Endothelial cell of hepatic sinusoid (primary cell): ENCODE measurements around the gene SLF1.
"Not testable (repeated sequence)": the region's sequence is repeated elsewhere in the genome, so short reads cannot be mapped to it uniquely, and the experiment has no call there.

Experiments used
- in situ Hi-C: cut with HindIII; loops from 2 replicates; pipeline ENCODE4 v1.10.0; 2017; ENCODE audit warnings: low sequenced_read_pairs

The SLF1 gene

GRCh38 chr5:94618493-94619328, at the start of gene SLF1, which contains the start of gene KIAA0825:
Gene SLF1 (plus strand): TSS chr5:94618669. CDS start chr5:94628811, 10,142 bp downstream.
Gene KIAA0825 (minus strand): TSS chr5:94618604. CDS start chr5:94537126, 81,478 bp downstream.
- in situ Hi-C loops: no loop called here

- in situ Hi-C loops: no loop called here
These were observed 47.1 kb upstream of the SLF1 start for GRCh38 chr5:94571415-94571814.

GRCh38 chr5:94573349-94573748, 45.1 kb upstream of the SLF1 start:
- in situ Hi-C loops: not testable (repeated sequence)

- in situ Hi-C loops: no loop called here
These were observed 43.3 kb upstream of the SLF1 start for GRCh38 chr5:94575196-94575595.

- in situ Hi-C loops: no loop called here
These were observed 40.8 kb upstream of the SLF1 start for GRCh38 chr5:94577466-94578245.

GRCh38 chr5:94595281-94595840, 23.1 kb upstream of the SLF1 start:
- in situ Hi-C loops: no loop called here

- in situ Hi-C loops: no loop called here
These were observed 4.9 kb upstream of the SLF1 start for GRCh38 chr5:94613583-94613982.

- in situ Hi-C loops: no loop called here
These were observed 4.2 kb upstream of the SLF1 start for GRCh38 chr5:94614156-94614805.

- in situ Hi-C loops: no loop called here
These were observed 2.6 kb upstream of the SLF1 start for GRCh38 chr5:94615862-94616261.

GRCh38 chr5:94618029-94618492, 408 bp upstream of the SLF1 start:
- in situ Hi-C loops: no loop called here

- in situ Hi-C loops: no loop called here
These were observed 1.8 kb downstream of the SLF1 start for GRCh38 chr5:94620256-94620655.

- in situ Hi-C loops: no loop called here
These were observed 3.3 kb downstream of the SLF1 start for GRCh38 chr5:94621763-94622162.

- in situ Hi-C loops: no loop called here
These were observed 4.5 kb downstream of the SLF1 start for GRCh38 chr5:94623011-94623410.

GRCh38 chr5:94623877-94624276, 5.4 kb downstream of the SLF1 start:
- in situ Hi-C loops: no loop called here

GRCh38 chr5:94627191-94627590, 8.7 kb downstream of the SLF1 start:
- in situ Hi-C loops: loop anchor here (5.0 kb wide), 1 partner anchor 65 kb away; no protein-coding TSS in a partner anchor

GRCh38 chr5:94632024-94632423, 13.6 kb downstream of the SLF1 start:
- in situ Hi-C loops: no loop called here

GRCh38 chr5:94640176-94640575, 21.7 kb downstream of the SLF1 start:
- in situ Hi-C loops: no loop called here

- in situ Hi-C loops: no loop called here
These were observed 26.6 kb downstream of the SLF1 start for GRCh38 chr5:94645053-94645452.

GRCh38 chr5:94646758-94647157, 28.3 kb downstream of the SLF1 start:
- in situ Hi-C loops: no loop called here

GRCh38 chr5:94649874-94650273, 31.4 kb downstream of the SLF1 start:
- in situ Hi-C loops: no loop called here

GRCh38 chr5:94658272-94658671, 39.8 kb downstream of the SLF1 start:
- in situ Hi-C loops: no loop called here
